Ovary (tissue), 3 donors: ENCODE measurements around the gene PLTP.

Experiments
- EP300 ChIP-seq: sonication (generic); formaldehyde crosslinking; IDR thresholded peaks from one replicate; pipeline ENCODE4 v1.6.1; 2017; ENCODE audit warnings: antibody characterized with exemption
- POLR2A ChIP-seq: fragments of 450-650 bp; IDR thresholded peaks from one replicate; pipeline ENCODE4 v1.6.1; 2017; ENCODE audit warnings: antibody characterized with exemption, mild to moderate bottlenecking, moderate library complexity
- TF ChIP-seq, protein P1 (sequence below), 3 donors: fragments of 450-650 bp in 2 of 3; fragments of 200-600 bp in 1 of 3; IDR thresholded peaks; one replicate each; pipeline versions ENCODE4 v1.5.1 to v1.8.0; 2016 to 2022; ENCODE audit warnings: antibody characterized with exemption in 3 of 3, mild to moderate bottlenecking in 1 of 3
- donor health status: DM: no; HTN: no; CAD: no.

- TF ChIP-seq, protein P1, sequence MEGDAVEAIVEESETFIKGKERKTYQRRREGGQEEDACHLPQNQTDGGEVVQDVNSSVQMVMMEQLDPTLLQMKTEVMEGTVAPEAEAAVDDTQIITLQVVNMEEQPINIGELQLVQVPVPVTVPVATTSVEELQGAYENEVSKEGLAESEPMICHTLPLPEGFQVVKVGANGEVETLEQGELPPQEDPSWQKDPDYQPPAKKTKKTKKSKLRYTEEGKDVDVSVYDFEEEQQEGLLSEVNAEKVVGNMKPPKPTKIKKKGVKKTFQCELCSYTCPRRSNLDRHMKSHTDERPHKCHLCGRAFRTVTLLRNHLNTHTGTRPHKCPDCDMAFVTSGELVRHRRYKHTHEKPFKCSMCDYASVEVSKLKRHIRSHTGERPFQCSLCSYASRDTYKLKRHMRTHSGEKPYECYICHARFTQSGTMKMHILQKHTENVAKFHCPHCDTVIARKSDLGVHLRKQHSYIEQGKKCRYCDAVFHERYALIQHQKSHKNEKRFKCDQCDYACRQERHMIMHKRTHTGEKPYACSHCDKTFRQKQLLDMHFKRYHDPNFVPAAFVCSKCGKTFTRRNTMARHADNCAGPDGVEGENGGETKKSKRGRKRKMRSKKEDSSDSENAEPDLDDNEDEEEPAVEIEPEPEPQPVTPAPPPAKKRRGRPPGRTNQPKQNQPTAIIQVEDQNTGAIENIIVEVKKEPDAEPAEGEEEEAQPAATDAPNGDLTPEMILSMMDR (IDR thresholded peaks at IDR 0.05), result no peak
- TF ChIP-seq EP300 (no peak), POLR2A (no peak)
Observed at GRCh38 chr20:45912344-45912682, 358 bp upstream of the PLTP start.
